ENCODE measurements around the gene DTNB. TPM values are rescaled to one million over a fixed set of nuclear protein-coding genes. Genes with fewer than 3 reads are reported as not detected.

Gene DTNB
- polyA plus RNA-seq, 1 donor from 2014 or later = 16.5 TPM

- Mint-ChIP-seq H3K27ac (no peak overlapping the region), H3K27me3 (no peaks in the 10 kb centered on the region), H3K4me3 (peak overlapping the region in 1 of 4 donors; percentile 9), H3K9me3 (no peaks in the 10 kb centered on the region), H3K4me1 (peaks cover 29 to 34% (median 33%) of the 10 kb centered on the region in 3 donors), H3K36me3 (peaks cover 2% of the 10 kb centered on the region)
Measured at GRCh38 chr2:25454824-25455611, 218.4 kb downstream of the DTNB start.

DNA sequence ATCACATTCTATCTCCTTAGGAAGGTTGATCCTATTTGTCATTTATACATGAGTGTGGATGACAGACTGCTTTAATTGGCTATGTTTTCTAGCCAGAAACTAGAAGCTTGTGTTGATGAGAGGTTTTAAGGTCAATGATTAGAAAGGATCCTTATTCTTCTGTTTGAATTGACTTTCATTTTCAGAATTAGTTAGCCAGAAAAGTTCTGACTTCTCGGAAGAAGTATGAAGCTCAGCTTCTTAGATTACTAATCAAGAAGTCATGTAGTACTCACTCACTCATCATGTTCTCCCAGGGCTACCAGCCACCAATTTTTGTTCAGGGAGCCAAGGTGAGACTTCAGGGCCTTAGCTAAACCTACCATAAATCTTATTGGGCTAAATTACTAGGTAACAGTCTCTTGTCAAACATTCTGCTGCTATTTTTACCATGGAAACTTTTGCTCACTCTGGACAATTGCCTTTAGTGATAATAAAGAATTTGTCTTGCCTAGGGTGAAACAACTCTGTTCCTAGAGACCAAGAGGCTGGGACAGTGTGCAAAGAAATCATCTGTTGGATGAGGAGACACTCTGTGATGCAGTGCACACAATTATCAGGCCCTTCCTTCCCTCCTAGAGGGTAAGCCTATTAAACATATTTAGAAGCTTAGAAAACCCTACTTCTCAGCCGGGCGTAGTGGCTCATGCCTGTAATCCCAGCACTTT, 220.0 kb downstream of the DTNB start:
- H3K4me3 Mint-ChIP-seq = peak overlapping the region in 3 of 4 donors; percentile 48 to 72 (median 70)
- H3K27me3 Mint-ChIP-seq = no peaks in the 10 kb centered on the region
- H3K9me3 Mint-ChIP-seq = no peaks in the 10 kb centered on the region
- H3K4me1 Mint-ChIP-seq = peaks cover 36 to 39% (median 37%) of the 10 kb centered on the region in 3 donors
- H3K27ac Mint-ChIP-seq = peak overlapping the region; percentile 48 to 91 (median 85)
- peaks cover 2% of the 10 kb centered on the region for H3K36me3 Mint-ChIP-seq

GRCh38 chr2:25448808-25449207, 224.6 kb downstream of the DTNB start:
- no peaks in the 10 kb centered on the region for H3K27me3 Mint-ChIP-seq
- no peaks in the 10 kb centered on the region for H3K9me3 Mint-ChIP-seq
- no peak overlapping the region for H3K27ac Mint-ChIP-seq
- H3K36me3 Mint-ChIP-seq = peaks cover 7% of the 10 kb centered on the region
- peaks cover 54 to 69% (median 61%) of the 10 kb centered on the region in 3 donors for H3K4me1 Mint-ChIP-seq
- H3K4me3 Mint-ChIP-seq = no peak overlapping the region

- Mint-ChIP-seq H3K4me1 (peaks cover 46 to 52% (median 51%) of the 10 kb centered on the region in 3 donors), H3K36me3 (peaks cover 10% of the 10 kb centered on the region), H3K9me3 (no peaks in the 10 kb centered on the region), H3K4me3 (no peak overlapping the region), H3K27me3 (no peaks in the 10 kb centered on the region), H3K27ac (no peak overlapping the region)
Measured at GRCh38 chr2:25447018-25447417, 226.4 kb downstream of the DTNB start.

GRCh38 chr2:25446122-25446521, 227.3 kb downstream of the DTNB start:
- Mint-ChIP-seq H3K27ac (peak overlapping the region in 1 of 3 donors; percentile 41), H3K9me3 (no peaks in the 10 kb centered on the region), H3K4me3 (no peak overlapping the region), H3K27me3 (no peaks in the 10 kb centered on the region), H3K36me3 (peaks cover 10% of the 10 kb centered on the region), H3K4me1 (peaks cover 40 to 43% (median 43%) of the 10 kb centered on the region in 3 donors)

DNA sequence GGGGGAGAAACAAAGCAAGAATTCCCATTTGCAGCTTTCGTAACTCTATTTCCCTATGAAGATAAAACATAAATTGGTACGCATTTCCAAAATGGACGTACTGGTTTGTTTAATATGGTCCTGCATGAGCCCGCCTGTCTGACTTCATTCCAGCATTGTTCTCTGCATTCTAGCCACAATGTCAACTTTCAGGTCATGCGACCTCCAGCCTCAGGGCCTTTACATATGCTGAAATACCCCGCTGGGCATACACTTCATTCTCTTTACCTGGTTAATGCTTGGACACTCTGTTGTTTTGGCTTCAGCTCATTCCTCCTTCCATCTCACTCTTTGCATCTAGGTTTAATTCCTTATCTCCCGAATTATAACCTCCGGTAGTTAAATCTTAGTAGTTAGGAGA, 227.9 kb downstream of the DTNB start:
- Mint-ChIP-seq H3K4me3 (peak overlapping the region in 1 of 4 donors; percentile 67), H3K9me3 (no peaks in the 10 kb centered on the region), H3K36me3 (peaks cover 10% of the 10 kb centered on the region), H3K27me3 (no peaks in the 10 kb centered on the region), H3K4me1 (peaks cover 39 to 45% (median 39%) of the 10 kb centered on the region in 3 donors), H3K27ac (peak overlapping the region in 1 of 3 donors; percentile 90)

DNA sequence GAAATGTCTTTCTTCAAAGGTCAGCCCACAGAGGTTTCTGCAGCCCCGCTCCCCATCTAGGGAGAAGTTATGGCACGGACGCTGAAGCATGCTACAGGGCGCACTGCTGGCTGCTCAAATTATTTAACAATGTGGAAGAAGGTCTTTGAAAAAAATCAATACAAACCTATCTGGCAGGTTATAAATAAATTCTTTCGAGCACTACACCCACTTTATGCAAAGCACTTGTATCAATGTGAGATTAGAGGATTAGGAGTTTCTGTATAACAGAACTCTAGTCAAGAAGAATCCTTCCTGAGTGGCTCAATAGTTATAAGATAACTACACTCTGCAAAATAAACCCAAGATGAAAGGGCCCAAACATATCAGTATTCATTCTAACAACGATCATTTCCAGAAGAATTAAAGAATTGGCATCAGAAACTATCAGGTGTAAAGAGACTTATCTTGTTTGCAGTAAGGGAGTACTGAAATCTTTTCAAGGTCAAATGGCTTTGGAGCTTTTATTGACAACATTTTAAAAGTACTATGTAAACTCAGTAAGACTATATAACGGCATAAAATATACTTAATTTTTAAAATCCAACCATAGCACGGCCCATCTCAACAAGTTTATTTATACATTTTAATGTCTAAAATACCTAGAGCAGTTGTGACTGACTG, 228.6 kb downstream of the DTNB start:
- Mint-ChIP-seq H3K36me3 (peaks cover 10% of the 10 kb centered on the region), H3K4me3 (peak overlapping the region in 2 of 4 donors; percentile 70 to 87), H3K27ac (peak overlapping the region in 1 of 3 donors; percentile 90)

DNA sequence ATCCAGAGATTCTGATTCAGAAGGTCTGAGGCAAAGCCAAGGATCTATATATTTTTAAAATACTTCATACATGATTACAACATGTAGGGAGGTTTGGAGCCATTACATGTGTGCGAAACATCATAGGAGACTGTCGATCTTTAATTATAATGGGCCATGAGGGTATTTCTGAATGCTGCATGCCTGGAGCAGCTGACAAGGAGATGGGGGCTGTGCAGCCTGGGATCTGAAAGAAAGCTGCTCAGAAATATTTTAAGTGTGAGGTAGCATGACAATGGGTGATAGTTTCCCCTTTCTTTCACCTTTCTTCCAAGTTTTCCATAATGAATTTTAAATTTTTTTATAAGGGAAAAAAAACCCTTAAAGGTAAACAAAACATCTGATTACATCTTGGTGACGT, 229.6 kb downstream of the DTNB start:
- peaks cover 34 to 41% (median 37%) of the 10 kb centered on the region in 3 donors for H3K4me1 Mint-ChIP-seq
- H3K36me3 Mint-ChIP-seq = peaks cover 10% of the 10 kb centered on the region
- H3K9me3 Mint-ChIP-seq = no peaks in the 10 kb centered on the region
- H3K27me3 Mint-ChIP-seq = no peaks in the 10 kb centered on the region
- peak overlapping the region in 1 of 3 donors; percentile 35 for H3K27ac Mint-ChIP-seq
- H3K4me3 Mint-ChIP-seq = no peak overlapping the region

More for the DNA sequence above, 228.6 kb downstream of the DTNB start:
- H3K9me3 Mint-ChIP-seq = no peaks in the 10 kb centered on the region
- no peaks in the 10 kb centered on the region for H3K27me3 Mint-ChIP-seq
- H3K4me1 Mint-ChIP-seq = peaks cover 38 to 44% (median 41%) of the 10 kb centered on the region in 3 donors

DNA sequence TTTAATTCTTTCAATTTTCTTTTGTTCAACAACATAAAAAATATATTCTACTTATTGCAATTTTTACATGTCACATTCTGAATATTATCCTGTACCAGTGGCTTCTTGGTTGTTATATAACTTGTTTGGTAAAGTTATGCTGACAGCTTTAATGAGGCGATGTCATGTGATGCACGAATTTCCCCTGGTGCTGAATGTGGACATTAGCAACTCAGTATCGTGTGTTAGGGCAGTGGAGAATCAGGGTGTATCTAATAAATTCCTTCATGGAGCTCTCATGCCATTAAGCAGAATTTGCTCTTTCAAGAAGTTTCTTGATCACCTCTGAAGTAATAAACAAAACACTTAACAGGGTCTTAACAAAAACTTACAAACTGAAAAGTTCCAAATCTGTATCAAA, 232.0 kb downstream of the DTNB start:
- Mint-ChIP-seq H3K36me3 (peaks cover 6% of the 10 kb centered on the region), H3K9me3 (no peaks in the 10 kb centered on the region), H3K27me3 (no peaks in the 10 kb centered on the region), H3K4me1 (peaks cover 34 to 36% (median 36%) of the 10 kb centered on the region in 3 donors), H3K27ac (no peak overlapping the region), H3K4me3 (no peak overlapping the region)

DNA sequence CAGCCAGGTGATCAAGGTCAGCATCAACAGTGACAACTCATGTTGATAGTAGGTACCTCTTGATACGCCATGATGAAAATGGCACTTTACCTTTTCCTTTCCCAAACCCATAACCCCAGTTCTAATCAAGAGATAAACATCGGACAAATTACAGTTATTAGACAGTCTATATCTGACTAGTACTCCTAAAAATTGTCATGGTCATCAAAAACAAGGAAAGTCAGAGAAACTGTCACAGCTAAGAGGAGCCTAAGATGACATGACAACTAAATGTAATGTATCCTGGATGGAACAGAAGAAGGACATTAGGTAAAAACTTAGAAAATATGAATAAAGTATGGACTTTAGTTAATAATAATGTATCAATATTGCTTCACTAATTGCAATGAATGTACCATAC, 234.6 kb downstream of the DTNB start:
- Mint-ChIP-seq H3K9me3 (no peaks in the 10 kb centered on the region), H3K4me3 (no peak overlapping the region), H3K4me1 (peaks cover 22 to 26% (median 24%) of the 10 kb centered on the region in 3 donors), H3K36me3 (peaks cover 9% of the 10 kb centered on the region), H3K27me3 (no peaks in the 10 kb centered on the region), H3K27ac (no peak overlapping the region)

DNA sequence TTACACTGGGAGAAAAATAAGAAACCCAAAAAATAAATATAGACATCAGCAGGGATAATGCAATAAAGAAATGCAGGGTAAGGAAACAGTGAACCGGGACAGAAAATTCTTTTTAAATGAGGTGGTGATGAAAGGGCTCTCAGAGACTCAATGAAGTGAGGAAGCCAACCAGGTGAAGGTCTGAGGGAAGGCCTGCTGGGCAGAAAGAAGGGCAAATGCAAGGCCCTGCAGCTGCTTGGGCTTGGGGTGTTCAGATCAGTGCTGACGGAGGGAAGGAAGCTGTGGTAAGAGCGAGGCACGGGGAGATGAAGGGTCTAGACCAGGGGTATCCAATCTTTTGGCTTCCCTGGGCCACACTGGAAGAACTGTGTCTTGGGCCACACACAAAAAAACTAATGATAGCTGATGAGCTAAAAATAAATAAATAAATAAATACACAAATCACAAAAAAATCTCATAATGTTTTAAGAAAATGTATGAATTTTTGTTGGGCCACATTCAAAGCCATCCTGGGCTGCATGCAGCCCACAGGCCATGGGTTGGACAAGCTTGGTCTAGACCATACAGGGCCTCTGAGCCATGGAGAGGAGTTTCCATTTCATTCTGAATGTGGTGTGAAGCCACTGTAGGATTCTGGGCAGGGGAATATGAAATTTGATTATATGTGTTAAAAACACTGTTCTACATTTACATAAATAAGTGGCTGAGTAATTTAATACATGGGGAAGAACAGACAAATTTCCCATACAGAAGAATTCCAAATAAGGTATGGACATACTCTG, 235.3 kb downstream of the DTNB start:
- peaks cover 9% of the 10 kb centered on the region for H3K36me3 Mint-ChIP-seq
- H3K27ac Mint-ChIP-seq = peak overlapping the region in 1 of 3 donors; percentile 29
- H3K4me3 Mint-ChIP-seq = peak overlapping the region in 1 of 4 donors; percentile 29
- peaks cover 28 to 29% (median 29%) of the 10 kb centered on the region in 3 donors for H3K4me1 Mint-ChIP-seq
- peaks cover 2% of the 10 kb centered on the region for H3K27me3 Mint-ChIP-seq
- H3K9me3 Mint-ChIP-seq = no peaks in the 10 kb centered on the region

DNA sequence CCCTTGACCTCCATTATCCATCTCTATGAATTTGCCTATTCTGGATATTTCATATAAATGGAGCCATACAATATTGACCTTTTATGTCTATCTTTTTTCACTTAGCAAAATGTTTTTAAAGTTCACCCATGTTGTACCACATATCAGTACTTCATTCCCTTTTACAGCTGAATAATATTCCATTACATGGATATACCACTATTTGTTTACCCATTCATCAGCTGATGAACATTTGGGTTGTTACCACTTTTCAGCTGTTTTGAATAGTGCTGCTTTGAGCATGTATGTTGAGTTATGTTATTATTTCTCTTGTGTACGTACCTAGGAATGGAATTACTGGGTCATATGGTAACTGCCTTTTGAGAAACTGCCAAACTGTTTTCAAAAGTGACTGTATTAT, 238.0 kb downstream of the DTNB start:
- Mint-ChIP-seq H3K36me3 (peaks cover 6% of the 10 kb centered on the region), H3K27ac (no peak overlapping the region), H3K4me1 (peaks cover 34 to 41% (median 37%) of the 10 kb centered on the region in 3 donors), H3K4me3 (no peak overlapping the region), H3K9me3 (no peaks in the 10 kb centered on the region), H3K27me3 (peaks cover 2% of the 10 kb centered on the region)

DNA sequence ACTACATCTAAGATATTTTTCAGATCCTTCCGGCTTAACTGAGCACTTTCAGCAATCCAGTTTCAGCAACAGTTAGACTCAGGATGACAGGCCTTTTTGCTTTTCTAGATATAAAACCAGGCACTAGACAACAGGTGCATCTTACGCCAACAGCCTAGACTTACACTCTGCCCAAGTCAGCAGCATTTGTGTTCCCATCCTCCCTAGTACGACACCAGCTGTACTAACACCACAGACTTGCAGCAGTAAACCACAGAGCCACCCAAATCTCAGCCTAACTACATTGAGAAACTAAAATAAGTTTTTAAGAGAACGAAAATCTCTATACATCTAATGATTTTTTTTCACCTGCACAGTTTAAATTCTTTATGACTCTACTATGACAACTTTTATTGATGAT, 241.8 kb downstream of the DTNB start:
- Mint-ChIP-seq H3K4me3 (no peak overlapping the region), H3K9me3 (no peaks in the 10 kb centered on the region), H3K27ac (peak overlapping the region in 1 of 3 donors; percentile 36), H3K4me1 (peaks cover 30 to 35% (median 33%) of the 10 kb centered on the region in 3 donors), H3K36me3 (peaks cover 15% of the 10 kb centered on the region), H3K27me3 (peaks cover 2% of the 10 kb centered on the region)

- Mint-ChIP-seq H3K36me3 (peaks cover 18% of the 10 kb centered on the region), H3K4me3 (no peak overlapping the region), H3K4me1 (peaks cover 32 to 34% (median 32%) of the 10 kb centered on the region in 3 donors), H3K27ac (no peak overlapping the region), H3K9me3 (no peaks in the 10 kb centered on the region), H3K27me3 (peaks cover 2% of the 10 kb centered on the region)
Measured at GRCh38 chr2:25430556-25430955, 242.8 kb downstream of the DTNB start.

Measured in IgD-negative memory B cell (primary cell).